ENCODE data around the gene BEST4. TPM values are rescaled to one million over a fixed set of nuclear protein-coding genes. Genes with fewer than 3 reads are reported as not detected.
"Not testable (repeated sequence)": the region's sequence is repeated elsewhere in the genome, so short reads cannot be mapped to it uniquely, and the experiment has no call there.

Gene BEST4
- total RNA-seq, 1 donor: not detected

DNA sequence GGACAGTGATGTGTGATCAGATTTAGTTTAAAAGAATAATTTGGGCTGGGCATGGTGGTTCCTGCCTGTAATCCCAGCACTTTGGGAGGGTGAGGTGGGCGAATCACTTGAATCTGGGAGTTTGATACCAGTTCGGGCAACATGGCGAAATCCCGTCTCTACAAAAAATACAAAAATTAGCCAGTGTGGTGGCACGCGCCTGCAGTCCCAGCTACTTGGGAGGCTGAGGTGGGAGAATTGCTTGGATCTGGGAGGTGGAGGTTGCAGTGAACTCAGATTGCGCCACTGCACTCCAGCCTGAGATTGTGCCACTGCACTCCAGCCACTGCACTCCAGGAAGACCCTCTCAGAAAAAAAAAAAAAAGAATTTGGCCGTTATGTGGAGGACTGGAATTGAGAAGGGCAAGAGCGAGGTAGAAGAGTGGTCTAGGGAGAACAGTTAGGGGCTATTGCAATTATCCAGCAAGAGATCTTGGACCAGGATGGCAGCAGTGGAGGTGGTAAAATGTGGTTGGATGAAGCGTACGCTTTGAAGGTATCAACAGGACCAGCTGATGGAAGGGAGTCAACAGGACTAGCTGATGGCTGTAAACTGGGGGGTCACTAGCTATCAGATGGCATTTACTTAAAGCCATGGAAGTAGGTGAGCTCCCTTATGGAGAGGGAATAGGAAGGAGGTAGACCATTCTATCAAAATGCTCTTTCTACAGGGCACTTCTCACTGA lies 30.0 kb upstream of the BEST4 start:
- TF ChIP-seq CTCF (IDR thresholded peaks at IDR 0.05; ENCODE audit: insufficient read depth, low read depth, low read length): no peak
- H3K4me3 ChIP-seq (ENCODE audit: low read depth, low read length): no peak overlapping the region
- no peak for DNase-seq (ENCODE audit: low read depth)

- no peak for TF ChIP-seq CTCF (IDR thresholded peaks at IDR 0.05; ENCODE audit: insufficient read depth, low read depth, low read length)
- no peak for DNase-seq (ENCODE audit: low read depth)
- no peak overlapping the region for H3K4me3 ChIP-seq (ENCODE audit: low read depth, low read length)
Observed at GRCh38 chr1:44817307-44817706, 29.3 kb upstream of the BEST4 start.

GRCh38 chr1:44815926-44816325 lies 28.0 kb upstream of the BEST4 start:
- not testable (repeated sequence) for DNase-seq (ENCODE audit: low read depth)

DNA sequence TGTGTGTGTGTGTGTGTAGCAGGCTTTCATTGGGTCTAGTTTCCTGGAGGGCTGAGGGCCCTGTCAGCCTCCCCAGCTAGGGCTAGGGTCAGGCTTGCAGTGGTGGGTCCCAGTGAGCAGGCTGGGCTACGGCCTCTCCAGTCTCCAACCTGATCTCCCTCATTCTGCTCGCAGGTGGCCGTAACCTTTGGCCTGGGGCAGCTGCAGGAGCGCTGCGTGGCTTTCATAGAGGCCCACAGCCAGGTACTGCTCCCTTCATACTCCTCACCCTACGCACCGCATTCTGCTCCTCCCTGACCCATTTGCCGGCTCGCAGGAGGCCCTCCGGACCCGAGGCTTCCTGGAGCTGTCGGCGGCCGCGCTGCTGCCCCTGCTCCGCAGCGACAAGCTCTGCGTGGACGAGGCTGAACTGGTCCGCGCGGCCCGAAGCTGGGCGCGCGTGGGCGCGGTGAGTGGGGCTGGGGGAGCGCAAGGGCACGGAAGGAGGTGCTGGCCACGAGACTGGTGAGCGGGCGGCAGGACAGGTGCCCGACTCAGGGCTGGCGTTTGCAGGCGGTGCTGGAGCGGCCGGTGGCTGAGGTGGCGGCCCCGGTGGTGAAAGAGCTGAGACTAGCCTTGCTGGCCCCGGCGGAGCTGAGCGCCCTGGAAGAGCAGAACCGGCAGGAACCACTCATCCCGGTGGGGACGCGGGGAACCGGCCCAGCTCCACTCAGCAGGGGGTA lies 25.0 kb upstream of the BEST4 start:
- DNase-seq (ENCODE audit: low read depth): no peak
- TF ChIP-seq CTCF (IDR thresholded peaks at IDR 0.05; ENCODE audit: insufficient read depth, low read depth, low read length): no peak
- H3K4me3 ChIP-seq (ENCODE audit: low read depth, low read length): no peak overlapping the region

More at GRCh38 chr1:44815926-44816325, 28.0 kb upstream of the BEST4 start:
- H3K4me3 ChIP-seq (ENCODE audit: low read depth, low read length): not testable (repeated sequence)

DNA sequence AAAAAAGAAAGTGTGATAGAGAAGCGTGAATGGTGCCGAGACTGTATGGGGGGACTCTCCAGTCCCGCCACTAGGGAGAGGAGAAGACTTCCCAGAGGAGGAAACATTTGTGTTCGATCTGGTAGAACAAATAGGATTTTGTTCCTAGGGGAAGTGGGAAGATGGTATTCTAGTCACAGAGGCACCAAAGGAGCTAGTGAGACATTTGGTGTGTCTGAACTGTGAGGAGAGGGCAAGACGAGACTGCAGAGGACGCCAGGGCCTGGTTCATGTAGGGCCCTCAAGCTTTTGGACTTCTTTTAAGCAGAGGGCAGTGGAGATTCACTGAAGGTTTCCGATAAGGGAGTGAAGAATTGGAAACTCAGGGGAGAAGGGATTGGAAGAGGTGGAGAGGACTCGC lies 23.3 kb upstream of the BEST4 start:
- DNase-seq (ENCODE audit: low read depth): no peak
- no peak for TF ChIP-seq CTCF (IDR thresholded peaks at IDR 0.05; ENCODE audit: insufficient read depth, low read depth, low read length)
- peak overlapping the region; percentile 6 for H3K4me3 ChIP-seq (ENCODE audit: low read depth, low read length)

- not testable (repeated sequence) for H3K4me3 ChIP-seq (ENCODE audit: low read depth, low read length)
Observed at GRCh38 chr1:44810762-44811105, 22.8 kb upstream of the BEST4 start.

GRCh38 chr1:44810101-44810761 lies 22.3 kb upstream of the BEST4 start:
- peak overlapping the region; percentile 61 for H3K4me3 ChIP-seq (ENCODE audit: low read depth, low read length)
- DNase-seq (ENCODE audit: low read depth): no peak
- TF ChIP-seq CTCF (IDR thresholded peaks at IDR 0.05; ENCODE audit: insufficient read depth, low read depth, low read length): no peak

More at GRCh38 chr1:44810762-44811105, 22.8 kb upstream of the BEST4 start:
- DNase-seq (ENCODE audit: low read depth): not testable (repeated sequence)

All from fibroblast of villous mesenchyme (primary cell).